H9 (cell line): ENCODE results near the gene KCNJ13. TPM values are rescaled to one million over a fixed set of nuclear protein-coding genes. Genes with fewer than 3 reads are reported as not detected.

Experiments
- DNase-seq: peaks from one replicate; pipeline ENCODE4 v3.0.0-alpha.2; 2017
- H2AFZ ChIP-seq: one replicate; pipeline ENCODE4 v1.6.1; 2013; ENCODE audit warnings: mild to moderate bottlenecking, low read length, control low read depth, moderate library complexity
- H2AK5ac ChIP-seq: 2 replicates; pipeline ENCODE4 v1.6.1; 2013; ENCODE audit warnings: low read length, control low read depth, mixed read lengths; ENCODE audit not compliant: insufficient read length
- H2BK120ac ChIP-seq: one replicate; pipeline ENCODE4 v1.6.1; 2013; ENCODE audit warnings: low read depth, mild to moderate bottlenecking, low read length, control low read depth, inconsistent platforms; ENCODE audit not compliant: poor library complexity, severe bottlenecking
- H2BK12ac ChIP-seq: 2 replicates; pipeline ENCODE4 v1.6.1; 2013; ENCODE audit warnings: low read length, control low read depth, mixed read lengths, low read depth; ENCODE audit not compliant: insufficient read length
- H2BK15ac ChIP-seq: 2 replicates; pipeline ENCODE4 v1.6.1; 2013; ENCODE audit warnings: low read depth, low read length, control low read depth
- H2BK20ac ChIP-seq: one replicate; pipeline ENCODE4 v1.6.1; 2013; ENCODE audit warnings: low read depth, mild to moderate bottlenecking, low read length, control low read depth, inconsistent platforms; ENCODE audit not compliant: poor library complexity, severe bottlenecking
- H2BK5ac ChIP-seq: 2 replicates; pipeline ENCODE4 v1.6.1; 2013; ENCODE audit warnings: low read length, control low read depth, mixed read lengths; ENCODE audit not compliant: insufficient read length
- H3K14ac ChIP-seq: 2 replicates; pipeline ENCODE4 v1.6.1; 2013; ENCODE audit warnings: low read length, control low read depth; ENCODE audit not compliant: insufficient read depth
- H3K18ac ChIP-seq: 2 replicates; pipeline ENCODE4 v1.6.1; 2013; ENCODE audit warnings: low read depth, mild to moderate bottlenecking, mixed read lengths, low read length, control low read depth; ENCODE audit not compliant: insufficient read length
- H3K23ac ChIP-seq: 2 replicates; pipeline ENCODE4 v1.6.1; 2013; ENCODE audit warnings: low read length, control low read depth, mixed read lengths, low read depth; ENCODE audit not compliant: insufficient read length
- H3K23me2 ChIP-seq: 2 replicates; pipeline ENCODE4 v1.6.1; 2013; ENCODE audit warnings: low read depth, mild to moderate bottlenecking, mixed read lengths, low read length, control low read depth; ENCODE audit not compliant: insufficient read length, poor library complexity, severe bottlenecking
- H3K27ac ChIP-seq: 2 replicates; pipeline ENCODE4 v1.5.1; 2013; ENCODE audit warnings: low read length, control low read depth, mixed read lengths, low read depth; ENCODE audit not compliant: insufficient read length
- H3K27me3 ChIP-seq: 2 replicates; pipeline ENCODE4 v1.6.1; 2013; ENCODE audit warnings: low read length, control low read depth, inconsistent platforms; ENCODE audit not compliant: insufficient read depth
- H3K4ac ChIP-seq: 2 replicates; pipeline ENCODE4 v1.6.1; 2013; ENCODE audit warnings: low read depth, mild to moderate bottlenecking, control low read depth, inconsistent platforms, low read length, moderate library complexity
- H3K4me1 ChIP-seq: 2 replicates; pipeline ENCODE4 v1.6.1; 2013; ENCODE audit warnings: low read length, control low read depth, inconsistent platforms; ENCODE audit not compliant: insufficient read depth
- H3K4me2 ChIP-seq: 2 replicates; pipeline ENCODE4 v1.6.1; 2013; ENCODE audit warnings: low read length, control low read depth, mixed read lengths; ENCODE audit not compliant: insufficient read length, insufficient read depth
- H3K56ac ChIP-seq: 2 replicates; pipeline ENCODE4 v1.6.1; 2013; ENCODE audit warnings: low read depth, mild to moderate bottlenecking, mixed read lengths, low read length, control low read depth; ENCODE audit not compliant: insufficient read length
- H3K79me1 ChIP-seq: 2 replicates; pipeline ENCODE4 v1.6.1; 2013; ENCODE audit warnings: low read depth, mild to moderate bottlenecking, moderate library complexity, low read length, control low read depth, inconsistent platforms; ENCODE audit not compliant: insufficient read depth, poor library complexity, severe bottlenecking
- H3K79me2 ChIP-seq: 2 replicates; pipeline ENCODE4 v1.6.1; 2013; ENCODE audit warnings: low read length, control low read depth, inconsistent platforms; ENCODE audit not compliant: insufficient read depth
- H3K9ac ChIP-seq: 2 replicates; pipeline ENCODE4 v1.6.1; 2013; ENCODE audit warnings: low read length, control low read depth, mixed read lengths; ENCODE audit not compliant: insufficient read length; ENCODE audit errors: extremely low read depth
- H3K9me3 ChIP-seq: one replicate; pipeline ENCODE4 v1.6.1; 2013; ENCODE audit warnings: low read depth, low read length, inconsistent platforms; ENCODE audit not compliant: control insufficient read depth
- H3T11ph ChIP-seq: one replicate; pipeline ENCODE4 v1.6.1; 2013; ENCODE audit warnings: mild to moderate bottlenecking, low read length, control low read depth, inconsistent platforms
- H4K20me1 ChIP-seq: one replicate; pipeline ENCODE4 v1.6.1; 2013; ENCODE audit not compliant: control insufficient read depth, insufficient read length, insufficient read depth
- H4K5ac ChIP-seq: 2 replicates; pipeline ENCODE4 v1.6.1; 2013; ENCODE audit warnings: low read depth, mild to moderate bottlenecking, mixed read lengths, low read length, control low read depth; ENCODE audit not compliant: insufficient read length
- H4K8ac ChIP-seq: replicated peaks from 2 replicates; pipeline ENCODE4 v1.6.1; 2013; ENCODE audit warnings: low read length, control low read depth, mixed read lengths, low read depth; ENCODE audit not compliant: insufficient read length
- H4K91ac ChIP-seq: 2 replicates; pipeline ENCODE4 v1.6.1; 2013; ENCODE audit warnings: low read depth, mild to moderate bottlenecking, moderate library complexity, mixed read lengths, low read length, control low read depth; ENCODE audit not compliant: insufficient read length
- H3K27ac Mint-ChIP-seq, 3 experiments: 2 replicates in 2 of 3; 3 replicates in 1 of 3; pipeline ENCODE4 v1.8.0; 2020 to 2021; ENCODE audit warnings: mixed read lengths in 3 of 3, mild to moderate bottlenecking in 1 of 3, moderate library complexity in 1 of 3
- H3K27me3 Mint-ChIP-seq: 2 replicates; pipeline ENCODE4 v1.8.0; 2021; ENCODE audit warnings: low read depth, mild to moderate bottlenecking, moderate library complexity, mixed read lengths
- H3K36me3 Mint-ChIP-seq, 3 experiments: 2 replicates in 2 of 3; 3 replicates in 1 of 3; pipeline ENCODE4 v1.8.0; 2020 to 2021; ENCODE audit warnings: low read depth in 3 of 3, mixed read lengths in 3 of 3; ENCODE audit not compliant: insufficient read depth in 1 of 3
- H3K4me1 Mint-ChIP-seq, 2 experiments: 2 replicates each; pipeline ENCODE4 v1.8.0; 2020; ENCODE audit warnings: mixed read lengths in 2 of 2
- H3K4me3 Mint-ChIP-seq, 2 experiments: 2 replicates in 1 of 2; 3 replicates in 1 of 2; pipeline ENCODE4 v1.8.0; 2020 to 2021; ENCODE audit warnings: mild to moderate bottlenecking in 2 of 2, mixed read lengths in 2 of 2, moderate library complexity in 1 of 2
- H3K9me3 Mint-ChIP-seq, 2 experiments: 2 replicates in 1 of 2; 3 replicates in 1 of 2; pipeline ENCODE4 v1.8.0; 2020; ENCODE audit warnings: mild to moderate bottlenecking in 2 of 2, mixed read lengths in 2 of 2, moderate library complexity in 1 of 2
- CTCF ChIP-seq: fragments of 200-600 bp; sonication (generic); conservative IDR thresholded peaks from 3 replicates; pipeline ENCODE4 v1.8.0; 2021; ENCODE audit warnings: antibody characterized with exemption, mild to moderate bottlenecking
- WGBS: extraction: QIAGEN DNeasy Blood & Tissue Kit; methylation state at CpG from one replicate; pipeline ENCODE4 v1.1.7; 2013; ENCODE audit warnings: missing lambda C conversion rate, low lambda C conversion rate, mixed read lengths; ENCODE audit not compliant: insufficient read length; ENCODE audit errors: extremely low coverage; 5-methylcytosine and 5-hydroxymethylcytosine counted together
- total RNA-seq: library from RNA; stranded (reverse); gene quantifications from 2 replicates; pipeline ENCODE4 v1.2.1, GENCODE V29; 2021

KCNJ13 gene
- total RNA-seq, 1 experiment from 2014 or later, result not detected

GRCh38 chr2:232815569-232815968, 39.2 kb upstream of the KCNJ13 start:
- no CpG with 5 or more reads among the region's 3 CpGs for WGBS
- Mint-ChIP-seq H3K36me3 (peaks cover 19 to 77% (median 73%) of the 10 kb centered on the region in 3 experiments; a peak in 6 of 7 replicates), H3K9me3 (no peaks in the 10 kb centered on the region), H3K4me1 (peaks cover 12 to 18% of the 10 kb centered on the region in 2 experiments; a peak in 3 of 4 replicates), H3K27me3 (no peaks in the 10 kb centered on the region; the same call in 1 of the 2 replicates), H3K27ac (no peak overlapping the region; a peak in 1 of 7 replicates), H3K4me3 (no peak overlapping the region)
- H2BK12ac ChIP-seq, result no peak overlapping the region
- DNase-seq, result no peak
- H3K9ac ChIP-seq, result no peak overlapping the region
- no peak overlapping the region for H2AK5ac ChIP-seq
- H3K79me2 ChIP-seq, result no peaks in the 10 kb centered on the region
- no peaks in the 10 kb centered on the region for H3K9me3 ChIP-seq
- no peak overlapping the region for H2BK15ac ChIP-seq
- no peak overlapping the region for H3K14ac ChIP-seq
- H3K23ac ChIP-seq, result no peak overlapping the region
- no peak overlapping the region for H4K8ac ChIP-seq
- H3K4me2 ChIP-seq, result no peak overlapping the region
- H3K4me1 ChIP-seq, result no peaks in the 10 kb centered on the region
- H3K4ac ChIP-seq, result no peak overlapping the region
- no peaks in the 10 kb centered on the region for H3K27me3 ChIP-seq
- no peak overlapping the region for H3T11ph ChIP-seq
- H2BK5ac ChIP-seq, result no peak overlapping the region
- H3K27ac ChIP-seq, result no peak overlapping the region
- no peaks in the 10 kb centered on the region for H4K20me1 ChIP-seq
- no peak overlapping the region for H3K56ac ChIP-seq
- no peak overlapping the region for H3K18ac ChIP-seq
- no peak overlapping the region for H4K91ac ChIP-seq
- no peak for TF ChIP-seq CTCF
- H2BK120ac ChIP-seq, result no peak overlapping the region
- no peaks in the 10 kb centered on the region for H3K23me2 ChIP-seq
- no peak overlapping the region for H2AFZ ChIP-seq
- H3K79me1 ChIP-seq, result no peaks in the 10 kb centered on the region
- no peak overlapping the region for H4K5ac ChIP-seq
- H2BK20ac ChIP-seq, result no peak overlapping the region
